HepG2 (cell line): Measurements from ENCODE around the gene TMEM198. TPM values are rescaled to one million over a fixed set of nuclear protein-coding genes. Genes with fewer than 3 reads are reported as not detected.

Experiments used
- AGO2 ChIP-seq: fragments of 200-400 bp; formaldehyde crosslinking; optimal IDR thresholded peaks from 2 replicates; pipeline ENCODE3; 2017; ENCODE audit warnings: mild to moderate bottlenecking, low read depth, low read length, moderate library complexity
- ARNTL ChIP-seq: sonication (generic); formaldehyde crosslinking; IDR thresholded peaks from 2 replicates; pipeline ENCODE4 v1.4.0; 2020; ENCODE audit warnings: mild to moderate bottlenecking, missing genetic modification reagents
- ETV5 ChIP-seq: IDR thresholded peaks from 2 replicates; pipeline ENCODE4 v1.6.1; 2018; ENCODE audit warnings: missing biosample characterization, missing genetic modification reagents, inconsistent platforms, borderline replicate concordance
- FOXM1 ChIP-seq: sonication (generic); formaldehyde crosslinking; IDR thresholded peaks from 2 replicates; pipeline ENCODE4 v1.5.0; 2020; ENCODE audit warnings: missing genetic modification reagents
- FOXO1 ChIP-seq: sonication (generic); formaldehyde crosslinking; IDR thresholded peaks from 2 replicates; pipeline ENCODE4 v1.4.0; 2020; ENCODE audit warnings: missing genetic modification reagents
- FUBP1 ChIP-seq: sonication (generic); formaldehyde crosslinking; IDR thresholded peaks from 2 replicates; pipeline ENCODE4 v1.5.1; 2020; ENCODE audit warnings: missing genetic modification reagents, mild to moderate bottlenecking, borderline replicate concordance
- HOXA9 ChIP-seq: sonication (generic); formaldehyde crosslinking; IDR thresholded peaks from 2 replicates; pipeline ENCODE4 v1.8.1; 2022; ENCODE audit warnings: missing genetic modification reagents, mild to moderate bottlenecking, moderate library complexity, borderline replicate concordance
- IKZF5 ChIP-seq: IDR thresholded peaks from 2 replicates; pipeline ENCODE4 v1.6.1; 2018; ENCODE audit warnings: missing genetic modification reagents, mild to moderate bottlenecking, missing compliant biosample characterization
- KDM5A ChIP-seq: fragments of 200-600 bp; sonication (generic); IDR thresholded peaks from 2 replicates; pipeline ENCODE4 v1.7.0; 2018; ENCODE audit warnings: antibody characterized with exemption, mild to moderate bottlenecking, low read length, borderline replicate concordance
- NR2F6 ChIP-seq, 2 experiments: IDR thresholded peaks; 2 replicates each; pipeline ENCODE4 v1.6.1; 2016; ENCODE audit warnings: antibody characterized with exemption in 1 of 2, mild to moderate bottlenecking in 1 of 2
- RFXAP ChIP-seq: sonication (generic); formaldehyde crosslinking; IDR thresholded peaks from 2 replicates; pipeline ENCODE4 v1.4.0; 2020; ENCODE audit warnings: missing genetic modification reagents, borderline replicate concordance
- SNAI1 ChIP-seq: sonication (generic); formaldehyde crosslinking; IDR thresholded peaks from 2 replicates; pipeline ENCODE4 v1.5.0; 2020; ENCODE audit warnings: mild to moderate bottlenecking, missing genetic modification reagents, borderline replicate concordance
- SRY ChIP-seq: sonication (generic); formaldehyde crosslinking; IDR thresholded peaks from 2 replicates; pipeline ENCODE4 v1.8.0; 2022; ENCODE audit warnings: mild to moderate bottlenecking, missing genetic modification reagents
- ZNF160 ChIP-seq: sonication (generic); formaldehyde crosslinking; IDR thresholded peaks from 2 replicates; pipeline ENCODE4 v1.8.0; 2022; ENCODE audit warnings: mild to moderate bottlenecking, inconsistent platforms, missing genetic modification reagents
- ZNF24 ChIP-seq: fragments of 450-650 bp; IDR thresholded peaks from 2 replicates; pipeline ENCODE4 v1.6.1; 2017; ENCODE audit warnings: antibody characterized with exemption, mild to moderate bottlenecking
- ZNF275 ChIP-seq: sonication (generic); formaldehyde crosslinking; IDR thresholded peaks from 2 replicates; pipeline ENCODE4 v1.8.0; 2022; ENCODE audit warnings: missing genetic modification reagents, mild to moderate bottlenecking, inconsistent platforms, borderline replicate concordance
- ZNF317 ChIP-seq: sonication (generic); formaldehyde crosslinking; IDR thresholded peaks from 2 replicates; pipeline ENCODE4 v1.5.0; 2020; ENCODE audit warnings: mild to moderate bottlenecking, missing genetic modification reagents
- ZNF563 ChIP-seq: sonication (generic); formaldehyde crosslinking; IDR thresholded peaks from 2 replicates; pipeline ENCODE4 v1.8.0; 2022; ENCODE audit warnings: mild to moderate bottlenecking, moderate library complexity, missing genetic modification reagents
- ZNF614 ChIP-seq: IDR thresholded peaks from 2 replicates; pipeline ENCODE4 v1.6.1; 2018; ENCODE audit warnings: missing biosample characterization, missing genetic modification reagents, inconsistent platforms, borderline replicate concordance
- ZNF710 ChIP-seq: sonication (generic); formaldehyde crosslinking; IDR thresholded peaks from 2 replicates; pipeline ENCODE4 v1.5.0; 2020; ENCODE audit warnings: mild to moderate bottlenecking, missing genetic modification reagents, borderline replicate concordance
- ZNF790 ChIP-seq: sonication (generic); formaldehyde crosslinking; IDR thresholded peaks from 2 replicates; pipeline ENCODE4 v1.8.0; 2022; ENCODE audit warnings: missing genetic modification reagents, mild to moderate bottlenecking, borderline replicate concordance
- polyA plus RNA-seq, 8 experiments: library from polyadenylated mRNA; depleted of rRNA in 3 of 8; stranded (reverse) in 7 of 8; unstranded in 1 of 8; fragments of >200 nt; fragmentation: Illumina TruSeq in 4 of 8; extraction: Trizol in 4 of 8; gene quantifications; 2 replicates each; pipeline versions ENCODE4 v1.2.1 to v1.2.3, GENCODE V29; 2011 to 2016; ENCODE audit warnings: low read depth in 4 of 8, missing spikeins in 1 of 8, mixed read lengths in 1 of 8; ENCODE audit not compliant: insufficient read depth in 1 of 8
- total RNA-seq, 5 experiments: library from RNA; depleted of rRNA; stranded (reverse); fragments of >200 nt; fragmentation: Illumina TruSeq; extraction: Trizol; gene quantifications; 2 replicates each; pipeline ENCODE4 v1.2.3, GENCODE V29; 2016; ENCODE audit warnings: low read depth in 1 of 5

Gene TMEM198
- total and polyA plus RNA-seq, 2 of the 13 experiments (the other 11 are each of a cell fraction or from before 2014, with no cell fraction given): 17.3 to 23.5 TPM

GRCh38 chr2:219551441-219552381, 7.9 kb downstream of the TMEM198 start (continued):
- TF ChIP-seq IKZF5 (CRISPR knock-in tag) (peak; percentile 22), ZNF24 (no peak), FOXM1 (no peak), ZNF790 (CRISPR knock-in tag) (no peak), ZNF160 (CRISPR knock-in tag) (0 out of 2 replicates have a peak, but pooled peaks have one; percentile 18), NR2F6 (IDR thresholded peaks at IDR 0.05) (no peak), NR2F6 (CRISPR knock-in tag; IDR thresholded peaks at IDR 0.05) (peak; percentile 15; the same call in 1 of the 2 replicates), SNAI1 (CRISPR knock-in tag) (peak; percentile 50; the same call in 1 of the 2 replicates), ZNF317 (no peak; the same call in 1 of the 2 replicates), HOXA9 (peak; percentile 67; the same call in 1 of the 2 replicates), SRY (CRISPR knock-in tag) (peak; percentile 88), FOXO1 (no peak), RFXAP (CRISPR knock-in tag) (0 out of 2 replicates have a peak, but pooled peaks have one; percentile 2), ZNF710 (CRISPR knock-in tag) (peak; percentile 18; the same call in 1 of the 2 replicates), KDM5A (peak; percentile 64; the same call in 1 of the 2 replicates), ZNF563 (no peak), ARNTL (CRISPR knock-in tag) (peak; percentile 24; the same call in 1 of the 2 replicates), AGO2 (peak; percentile 26), ETV5 (CRISPR knock-in tag) (peak; percentile 26; the same call in 1 of the 2 replicates), ZNF275 (0 out of 2 replicates have a peak, but pooled peaks have one; percentile 12), ZNF614 (no peak), FUBP1 (no peak)
